Measurements from ENCODE around the gene DMD. TPM values are rescaled to one million over a fixed set of nuclear protein-coding genes. Genes with fewer than 3 reads are reported as not detected.

DMD gene
- total RNA-seq, 1 experiment from 2014 or later, result 19.3 TPM

- DNase-seq (ENCODE audit: unreplicated experiment), result no peak
- BruUV-seq (replicated peaks), result no TSS peak
- Mint-ChIP-seq H3K4me3 (ENCODE audit: unreplicated experiment) (no peak overlapping the region), H3K4me1 (ENCODE audit: insufficient read depth, unreplicated experiment) (no peaks in the 10 kb centered on the region), H3K27ac (ENCODE audit: low read depth, unreplicated experiment) (no peak overlapping the region), H3K36me3 (ENCODE audit: insufficient read depth, unreplicated experiment) (no peaks in the 10 kb centered on the region), H3K27me3 (ENCODE audit: insufficient read depth, unreplicated experiment) (peaks cover 90% of the 10 kb centered on the region), H3K9me3 (ENCODE audit: unreplicated experiment) (no peaks in the 10 kb centered on the region)
- ChIA-PET POLR2A (interaction anchor here (0.5 to 0.7 kb wide), 2 partner anchors 146 to 1286 kb away, joined by 3 read pairs; no protein-coding TSS in a partner anchor), CTCF (no interaction called here)
- TF ChIP-seq CTCF (IDR thresholded peaks at IDR 0.05; ENCODE audit: unreplicated experiment), result no peak
- intact Hi-C loops (cut with micrococcal nuclease), result no loop called here
Observed at GRCh38 chrX:31704938-31705337, 1506.4 kb downstream of the DMD start.

- POLR2A ChIA-PET, result no interaction called here
- Mint-ChIP-seq H3K27me3 (ENCODE audit: insufficient read depth, unreplicated experiment) (peaks cover 92% of the 10 kb centered on the region), H3K27ac (ENCODE audit: low read depth, unreplicated experiment) (no peak overlapping the region), H3K4me3 (ENCODE audit: unreplicated experiment) (no peak overlapping the region), H3K9me3 (ENCODE audit: unreplicated experiment) (no peaks in the 10 kb centered on the region), H3K4me1 (ENCODE audit: insufficient read depth, unreplicated experiment) (no peaks in the 10 kb centered on the region), H3K36me3 (ENCODE audit: insufficient read depth, unreplicated experiment) (no peaks in the 10 kb centered on the region)
- no peak for TF ChIP-seq CTCF (IDR thresholded peaks at IDR 0.05; ENCODE audit: unreplicated experiment)
- BruUV-seq (replicated peaks), result no TSS peak
- intact Hi-C loops (cut with micrococcal nuclease), result no loop called here
- CTCF ChIA-PET, result interaction anchor here (0.7 kb wide), 1 partner anchor 347 kb away, joined by 3 read pairs; no protein-coding TSS in a partner anchor
- no peak for DNase-seq (ENCODE audit: unreplicated experiment)
Observed at GRCh38 chrX:31702222-31702621, 1509.1 kb downstream of the DMD start.

GRCh38 chrX:31697294-31697916, 1513.9 kb downstream of the DMD start:
- POLR2A ChIA-PET, result no interaction called here
- Mint-ChIP-seq H3K9me3 (ENCODE audit: unreplicated experiment) (peaks cover 1% of the 10 kb centered on the region), H3K27ac (ENCODE audit: low read depth, unreplicated experiment) (no peak overlapping the region), H3K4me1 (ENCODE audit: insufficient read depth, unreplicated experiment) (no peaks in the 10 kb centered on the region), H3K27me3 (ENCODE audit: insufficient read depth, unreplicated experiment) (peaks cover 58% of the 10 kb centered on the region), H3K4me3 (ENCODE audit: unreplicated experiment) (no peak overlapping the region), H3K36me3 (ENCODE audit: insufficient read depth, unreplicated experiment) (no peaks in the 10 kb centered on the region)
- DNase-seq (ENCODE audit: unreplicated experiment), result no peak
- BruUV-seq (replicated peaks), result no TSS peak
- no peak for TF ChIP-seq CTCF (IDR thresholded peaks at IDR 0.05; ENCODE audit: unreplicated experiment)
- intact Hi-C loops (cut with micrococcal nuclease), result no loop called here
- CTCF ChIA-PET, result interaction anchor here (0.6 kb wide), 2 partner anchors 39 to 672 kb away, joined by 3 read pairs; no protein-coding TSS in a partner anchor

- H3K9me3 Mint-ChIP-seq (ENCODE audit: unreplicated experiment), result no peaks in the 10 kb centered on the region
- H3K27ac Mint-ChIP-seq (ENCODE audit: low read depth, unreplicated experiment), result no peak overlapping the region
- ChIA-PET CTCF (no interaction called here), POLR2A (no interaction called here)
- no peak for TF ChIP-seq CTCF (IDR thresholded peaks at IDR 0.05; ENCODE audit: unreplicated experiment)
- no peak overlapping the region for H3K4me3 Mint-ChIP-seq (ENCODE audit: unreplicated experiment)
- BruUV-seq (replicated peaks), result no TSS peak
- H3K36me3 Mint-ChIP-seq (ENCODE audit: insufficient read depth, unreplicated experiment), result no peaks in the 10 kb centered on the region
- intact Hi-C loops (cut with micrococcal nuclease), result no loop called here
- no peaks in the 10 kb centered on the region for H3K4me1 Mint-ChIP-seq (ENCODE audit: insufficient read depth, unreplicated experiment)
- DNase-seq (ENCODE audit: unreplicated experiment), result peak; percentile 3
- H3K27me3 Mint-ChIP-seq (ENCODE audit: insufficient read depth, unreplicated experiment), result peaks cover 21% of the 10 kb centered on the region
Observed at GRCh38 chrX:31679861-31680260, 1531.5 kb downstream of the DMD start.

All from MCF 10A (cell line).